ENCODE measurements around the gene MAX. TPM values are rescaled to one million over a fixed set of nuclear protein-coding genes. Genes with fewer than 3 reads are reported as not detected.

MAX gene
- total and polyA plus RNA-seq, 2 of the 4 experiments (the other 2 are of a cell fraction): 45.2 to 51.8 TPM

GRCh38 chr14:65117769-65118745 lies 15.7 kb upstream of the MAX start:
- Histone ChIP-seq H4K91ac (ENCODE audit: insufficient read depth, low read depth, low read length) (no peak overlapping the region), H3K9me1 (ENCODE audit: insufficient read depth, low read length) (no peaks in the 10 kb centered on the region), H2BK120ac (ENCODE audit: low read depth, low read length) (no peak overlapping the region), H3K4me3 (ENCODE audit: insufficient read depth, low read depth, low read length) (no peak overlapping the region), H3K27ac (ENCODE audit: insufficient read depth, low read length) (no peak overlapping the region), H3K27me3 (ENCODE audit: control insufficient read depth, insufficient read depth, low read length) (peaks cover 6% of the 10 kb centered on the region), H3K9me3 (ENCODE audit: control insufficient read depth, insufficient read depth, low read length) (no peaks in the 10 kb centered on the region), H3K56ac (ENCODE audit: extremely low read depth, insufficient read depth, low read length) (no peak overlapping the region), H4K8ac (ENCODE audit: low read depth in 2 of 2, low read length in 2 of 2) (no peak overlapping the region), H3K4me2 (ENCODE audit: low read depth, low read length) (no peak overlapping the region), H3K79me1 (ENCODE audit: low read depth in 1 of 2, low read length in 2 of 2) (no peaks in the 10 kb centered on the region), H2BK15ac (ENCODE audit: low read depth, low read length) (no peak overlapping the region), H4K5ac (ENCODE audit: low read depth, low read length) (no peak overlapping the region), H2AK9ac (replicated peaks; ENCODE audit: low read depth, low read length, poor library complexity) (no peak overlapping the region), H4K20me1 (ENCODE audit: insufficient read depth, low read length) (no peaks in the 10 kb centered on the region), H3K23ac (ENCODE audit: low read depth, low read length) (no peak overlapping the region), H3K18ac (ENCODE audit: low read depth, low read length) (no peak overlapping the region), H2AK5ac (ENCODE audit: low read depth, low read length) (no peak overlapping the region), H2AFZ (replicated peaks; ENCODE audit: low read length, poor library complexity) (no peak overlapping the region), H3K4ac (ENCODE audit: low read depth, low read length) (no peak overlapping the region), H3K36me3 (ENCODE audit: control insufficient read depth, insufficient read depth, low read length) (no peaks in the 10 kb centered on the region), H3K4me1 (ENCODE audit: control insufficient read depth, insufficient read depth, low read length) (no peaks in the 10 kb centered on the region), H2BK20ac (ENCODE audit: low read depth, low read length) (no peak overlapping the region), H3K14ac (replicated peaks; ENCODE audit: low read depth, low read length) (no peak overlapping the region), H3K9ac (ENCODE audit: low read depth, low read length) (no peak overlapping the region), H2BK5ac (ENCODE audit: low read depth, low read length, poor library complexity, severe bottlenecking) (no peak overlapping the region)
- ChIA-PET POLR2A (ENCODE audit: unreplicated experiment) (no interaction called here), CTCF (no interaction called here)
- intact Hi-C loops (cut with micrococcal nuclease) (no loop called here), in situ Hi-C loops (cut with MboI; ENCODE audit: low sequenced_read_pairs) (no loop called here), dilution Hi-C loops (cut with HindIII; ENCODE audit: low sequenced_read_pairs, unreplicated experiment) (no loop called here)
- no CpG with 5 or more reads among the region's 15 CpGs for WGBS, 2 experiments (ENCODE audit: extremely low coverage in 2 of 2, insufficient read length in 1 of 2)
- DNase-seq (no peak), ATAC-seq (ENCODE audit: low read depth) (no peak)
- BruUV-seq (replicated peaks): no TSS peak
- TF ChIP-seq NFE2L2 (IDR thresholded peaks at IDR 0.05; ENCODE audit: low read depth, low read length) (no peak), MXI1 (IDR thresholded peaks at IDR 0.05; ENCODE audit: borderline replicate concordance, low read depth, low read length) (no peak), POLR2A (IDR thresholded peaks at IDR 0.05; ENCODE audit: low read depth, low read length) (no peak), SMC3 (IDR thresholded peaks at IDR 0.05; ENCODE audit: low read depth, low read length) (no peak), MAZ (IDR thresholded peaks at IDR 0.05; ENCODE audit: borderline replicate concordance, low read depth, low read length) (no peak), FOS (IDR thresholded peaks at IDR 0.05; ENCODE audit: low read depth, low read length) (no peak), BHLHE40 (IDR thresholded peaks at IDR 0.05; ENCODE audit: low read depth, low read length) (no peak), CEBPB (IDR thresholded peaks at IDR 0.05; ENCODE audit: low read depth, low read length) (no peak), CHD1 (IDR thresholded peaks at IDR 0.05; ENCODE audit: low read depth, low read length) (no peak), RCOR1 (IDR thresholded peaks at IDR 0.05; ENCODE audit: insufficient replicate concordance, low read length) (no peak), ELK1 (IDR thresholded peaks at IDR 0.05; ENCODE audit: borderline replicate concordance, low read depth, low read length) (no peak), USF2 (IDR thresholded peaks at IDR 0.05; ENCODE audit: low read depth, low read length) (no peak), CTCF (conservative IDR thresholded peaks at IDR 0.05; ENCODE audit: low read depth, low read length) (no peak), RAD21 (IDR thresholded peaks at IDR 0.05; ENCODE audit: low read length) (no peak), RFX5 (IDR thresholded peaks at IDR 0.05; ENCODE audit: low read depth, low read length) (no peak)

Data from IMR-90 (cell line).